Measurements from ENCODE around the gene AGMO. TPM values are rescaled to one million over a fixed set of nuclear protein-coding genes. Genes with fewer than 3 reads are reported as not detected.

The AGMO gene
- total and polyA plus RNA-seq, 10 of the 15 experiments (the other 5 are each of a cell fraction or from before 2014, with no cell fraction given), result 0.11 to 0.29 TPM; not detected in 8

GRCh38 chr7:15352421-15353206 is 209.2 kb downstream of the AGMO start (continued):
- TF ChIP-seq KLF5 (IDR thresholded peaks at IDR 0.05; ENCODE audit: partially characterized antibody) (no peak), ZNF274 (IDR thresholded peaks at IDR 0.05; ENCODE audit: insufficient read depth, insufficient read length) (no peak), EGR1 (IDR thresholded peaks at IDR 0.05; ENCODE audit: borderline replicate concordance in 1 of 2, low read depth in 2 of 2, low read length in 2 of 2) (no peak), SMAD1 (IDR thresholded peaks at IDR 0.05; ENCODE audit: low read depth, partially characterized antibody) (no peak), NFYA (IDR thresholded peaks at IDR 0.05; ENCODE audit: borderline replicate concordance, low read depth, low read length) (no peak)

GRCh38 chr7:15345216-15345615 is 216.6 kb downstream of the AGMO start:
- H2AFZ ChIP-seq (ENCODE audit: control insufficient read depth, low read depth, low read length), result no peak overlapping the region
- no peaks in the 10 kb centered on the region for H3K79me2 ChIP-seq (ENCODE audit: control insufficient read depth, insufficient read depth, low read length)
- ChIA-PET SMC1A (ENCODE audit: uncharacterized antibody, unreplicated experiment) (interaction anchor here (1.0 kb wide), 2 partner anchors 18 to 209 kb away, joined by 3 read pairs; no protein-coding TSS in a partner anchor), CTCF (no interaction called here), POLR2A (no interaction called here), RAD21 (ENCODE audit: unreplicated experiment) (no interaction called here)
- ATAC-seq, result no peak
- no peaks in the 10 kb centered on the region for H3K4me1 ChIP-seq (ENCODE audit: control insufficient read depth, insufficient read depth, low read length)
- no peak for FAIRE-seq
- no peak overlapping the region for H3K9ac ChIP-seq (ENCODE audit: control insufficient read depth, insufficient read depth, low read length)
- in situ Hi-C loops (cut with MboI) (no loop called here), intact Hi-C loops (cut with micrococcal nuclease; ENCODE audit: unreplicated experiment) (no loop called here)
- BruUV-seq (replicated peaks), result no TSS peak
- no peaks in the 10 kb centered on the region for H3K36me3 ChIP-seq (ENCODE audit: control insufficient read depth in 2 of 2, insufficient read depth in 2 of 2, low read length in 1 of 2)
- no peak for DNase-seq (ENCODE audit: low read depth, low spot score)
- no peaks in the 10 kb centered on the region for H4K20me1 ChIP-seq (ENCODE audit: control insufficient read depth, insufficient read depth)
- no peak overlapping the region for H3K27ac ChIP-seq (ENCODE audit: control insufficient read depth, insufficient read depth)
- H3K27me3 ChIP-seq (replicated peaks in 1 of 2; ENCODE audit: control insufficient read depth in 2 of 2, insufficient read depth in 2 of 2, low read length in 1 of 2), result no peaks in the 10 kb centered on the region
- no peak overlapping the region for H3K4me3 ChIP-seq
- no peaks in the 10 kb centered on the region for H3K9me3 ChIP-seq (replicated peaks; ENCODE audit: control insufficient read depth, insufficient read depth, low read length)
- H3K4me2 ChIP-seq (ENCODE audit: control insufficient read depth, insufficient read depth), result no peak overlapping the region
- 0% methylated on average over 1 of the region's 1 CpG for WGBS (ENCODE audit: insufficient coverage, insufficient replicate concordance, low lambda C conversion rate, missing lambda C conversion rate)
- TF ChIP-seq POLR2A (IDR thresholded peaks at IDR 0.05; ENCODE audit: low read depth, low read length) (no peak), FOXM1 (IDR thresholded peaks at IDR 0.05; ENCODE audit: low read depth, low read length) (no peak), RELA (IDR thresholded peaks at IDR 0.05; ENCODE audit: borderline replicate concordance, partially characterized antibody) (no peak), E2F4 (IDR thresholded peaks at IDR 0.05; ENCODE audit: low read depth, low read length) (no peak), ZNF274 (IDR thresholded peaks at IDR 0.05; ENCODE audit: insufficient read depth, insufficient read length) (no peak), SPI1 (IDR thresholded peaks at IDR 0.05; ENCODE audit: borderline replicate concordance, insufficient read depth, low read depth, low read length) (no peak), BCL3 (IDR thresholded peaks at IDR 0.05; ENCODE audit: borderline replicate concordance, insufficient read depth, low read depth, low read length, poor library complexity, severe bottlenecking) (no peak), MYC (IDR thresholded peaks at IDR 0.05; ENCODE audit: insufficient read depth, insufficient read length, insufficient replicate concordance, low read length, severe bottlenecking) (no peak), RAD21 (IDR thresholded peaks at IDR 0.05; ENCODE audit: insufficient read depth, low read depth, low read length) (no peak), PRDM15 (CRISPR knock-in tag; IDR thresholded peaks at IDR 0.05) (no peak)

Data from GM12878 (cell line).